Right ventricle myocardium superior (tissue), 1 donor: Measurements from ENCODE around the gene MAP10. TPM values are rescaled to one million over a fixed set of nuclear protein-coding genes. Genes with fewer than 3 reads are reported as not detected.
A peak's percentile ranks its signal among the peaks of the same experiment; 100 is the strongest.
"Not testable (repeated sequence)": the region's sequence is repeated elsewhere in the genome, so short reads cannot be mapped to it uniquely, and the experiment has no call there.

Experiments used
- ATAC-seq: fragments of 200-7000 bp; cut with Tn5 transposase; one replicate; pipeline ENCODE4 v1.9.1; 2020; ENCODE audit warnings: mild to moderate bottlenecking; ENCODE audit not compliant: poor library complexity
- DNase-seq: peaks from one replicate; pipeline ENCODE4 v3.0.0-alpha.2; 2020
- intact Hi-C: fragments of 100-400 bp; cut with DNase I; formaldehyde crosslinking; loops from one replicate; pipeline ENCODE4 v1.11.2; 2022
- long read RNA-seq: library from polyadenylated mRNA; unstranded; transcript quantifications from one replicate; pipeline ENCODE4 v2.0.0, GENCODE V29; 2021
- total RNA-seq: library from RNA; stranded (reverse); fragmentation: NEBNext Ultra II Directional; extraction: Animal tissue kit (Norgen Biotek cat#: 25700); gene quantifications from one replicate; pipeline ENCODE4 v1.2.1, GENCODE V29; 2021
- donor health status: DM: no; HTN: yes; CAD: no; lungs with severe emphysema.

The MAP10 gene, protein sequence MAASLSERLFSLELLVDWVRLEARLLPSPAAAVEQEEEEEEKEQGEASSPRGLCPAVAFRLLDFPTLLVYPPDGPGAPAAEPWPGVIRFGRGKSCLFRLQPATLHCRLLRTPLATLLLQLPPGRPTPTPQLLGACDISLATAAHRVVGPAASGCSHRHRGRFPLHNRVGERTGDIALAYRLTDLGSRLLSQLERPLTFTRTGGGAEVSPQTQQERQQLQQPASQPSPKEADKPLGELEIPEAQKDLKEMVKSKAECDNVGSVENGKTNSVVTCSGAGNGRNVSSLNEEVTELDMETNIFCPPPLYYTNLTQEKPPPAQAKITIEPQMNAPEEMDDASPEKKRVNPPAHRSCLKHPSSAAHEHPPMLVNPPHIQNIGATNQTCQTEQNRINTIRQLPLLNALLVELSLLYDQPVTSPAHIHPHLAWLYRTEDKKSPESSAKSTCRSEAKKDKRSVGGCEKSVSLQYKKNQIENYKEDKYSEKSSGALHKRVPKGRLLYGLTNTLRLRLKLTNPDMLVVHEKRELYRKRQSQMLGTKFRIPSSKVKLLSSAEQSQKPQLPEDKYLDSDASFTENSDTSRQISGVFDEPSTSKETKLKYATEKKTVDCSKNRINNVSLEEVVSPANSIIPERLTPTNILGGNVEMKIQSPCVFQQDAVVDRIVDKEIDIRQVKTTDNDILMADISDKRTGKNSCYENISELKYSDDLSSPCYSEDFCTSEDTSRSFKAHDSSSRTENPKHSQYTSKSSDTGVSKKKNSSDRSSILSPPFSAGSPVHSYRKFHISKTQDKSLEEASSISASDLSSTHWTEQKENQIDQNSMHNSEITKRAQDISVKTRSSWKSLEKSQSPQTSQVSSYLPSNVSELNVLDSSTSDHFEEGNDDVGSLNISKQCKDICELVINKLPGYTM
- 2.8 TPM for total RNA-seq
- long read RNA-seq, transcript MAP10-201 (1 exons, 3,516 nt) = major isoform, 7 of 7 reads
- long read RNA-seq, partial matches to known transcripts = 0 of 7 reads
- long read RNA-seq, other reads (novel, unspliced or antisense) = 0 of 7 reads

DNA sequence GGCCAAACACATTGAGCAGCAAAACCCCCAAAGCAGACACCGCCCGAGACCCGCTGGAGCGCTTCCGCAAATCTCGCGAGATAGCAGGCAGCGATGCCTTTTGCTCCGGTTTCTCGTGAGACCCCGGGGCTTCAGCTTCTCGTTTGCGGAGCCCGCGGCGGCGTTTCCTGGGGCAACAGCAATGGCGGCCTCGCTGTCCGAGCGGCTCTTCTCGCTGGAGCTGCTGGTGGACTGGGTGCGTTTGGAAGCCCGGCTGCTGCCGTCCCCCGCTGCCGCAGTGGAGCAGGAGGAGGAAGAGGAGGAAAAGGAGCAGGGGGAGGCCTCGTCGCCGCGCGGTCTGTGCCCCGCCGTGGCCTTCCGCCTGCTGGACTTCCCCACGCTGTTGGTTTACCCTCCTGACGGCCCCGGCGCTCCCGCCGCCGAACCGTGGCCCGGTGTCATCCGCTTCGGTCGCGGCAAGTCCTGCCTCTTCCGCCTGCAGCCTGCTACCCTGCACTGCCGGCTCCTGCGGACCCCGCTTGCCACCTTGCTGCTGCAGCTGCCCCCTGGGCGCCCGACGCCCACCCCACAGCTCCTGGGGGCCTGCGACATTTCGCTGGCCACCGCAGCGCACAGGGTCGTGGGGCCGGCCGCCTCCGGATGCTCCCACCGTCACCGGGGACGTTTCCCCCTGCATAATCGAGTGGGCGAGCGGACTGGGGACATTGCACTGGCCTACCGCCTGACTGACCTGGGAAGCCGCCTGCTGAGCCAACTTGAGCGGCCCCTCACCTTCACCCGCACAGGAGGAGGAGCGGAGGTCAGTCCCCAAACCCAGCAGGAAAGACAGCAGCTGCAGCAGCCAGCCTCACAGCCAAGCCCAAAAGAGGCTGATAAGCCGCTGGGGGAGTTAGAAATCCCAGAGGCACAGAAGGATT is at the start of gene MAP10:
Gene MAP10 (plus strand): TSS at position 148 of the 917 bp plus-strand sequence. CDS start 34 bp downstream, at position 182.
- DNase-seq (peak; percentile 87), ATAC-seq (peak; percentile 89)
- intact Hi-C loops = no loop called here

DNA sequence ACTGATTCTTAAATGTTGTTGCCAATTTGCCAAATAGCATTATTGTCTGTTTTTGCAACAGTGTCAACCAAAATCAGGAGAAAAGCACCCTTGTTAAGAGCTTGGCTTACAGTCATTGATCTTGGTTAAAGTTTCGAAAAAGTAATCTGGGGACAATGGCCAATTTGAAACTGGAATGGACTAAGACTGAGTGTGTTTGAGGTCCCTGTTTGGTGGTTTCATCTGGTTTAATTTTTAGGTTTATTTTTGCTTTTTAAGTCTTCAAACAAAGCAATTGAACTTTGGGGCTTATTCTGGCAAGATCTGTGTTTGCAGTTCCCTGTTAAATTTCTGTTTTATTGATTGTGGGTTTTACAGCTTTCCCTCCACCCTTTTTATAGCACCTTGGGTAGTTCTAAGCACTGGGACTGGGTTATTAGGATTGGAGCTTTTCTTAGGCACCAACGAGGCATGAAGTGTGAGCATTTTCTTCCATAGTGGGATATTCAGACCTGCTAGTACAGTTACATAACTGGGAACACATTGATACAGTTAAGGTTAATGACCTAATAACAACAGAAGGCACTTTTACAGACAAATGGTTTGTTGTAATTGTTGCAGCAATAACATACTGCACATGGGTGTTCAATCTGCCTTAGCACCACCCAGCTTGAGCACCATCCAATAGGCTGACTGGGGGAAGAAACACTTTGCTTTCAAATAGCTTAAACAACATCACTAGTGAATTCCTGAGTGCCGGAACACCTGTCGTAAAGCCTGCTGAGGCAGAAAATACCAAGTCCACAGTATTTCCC is 40.6 kb upstream of the MAP10 start:
- ATAC-seq (peak; percentile 62), DNase-seq (no peak)
- intact Hi-C loops = no loop called here

DNA sequence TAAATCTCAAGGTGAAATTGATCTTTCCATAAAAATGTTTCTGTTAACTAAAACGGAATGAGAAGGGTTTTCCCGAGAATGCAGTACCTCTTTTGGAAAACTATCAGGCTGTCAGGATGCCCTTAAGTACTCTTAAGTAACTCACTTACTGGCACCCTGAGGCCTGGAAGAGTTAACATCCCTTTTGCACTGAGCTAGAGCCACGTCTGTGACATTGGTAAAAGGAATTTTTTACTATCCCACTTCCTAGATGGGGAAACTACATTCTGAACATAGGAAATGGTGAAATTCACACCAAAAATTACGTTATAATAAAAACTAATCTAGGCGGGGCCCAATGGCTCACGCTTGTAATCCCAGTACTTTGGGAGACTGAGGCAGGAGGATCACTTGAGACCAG is 39.7 kb upstream of the MAP10 start:
- ATAC-seq (no peak), DNase-seq (no peak)
- intact Hi-C loops = no loop called here

DNA sequence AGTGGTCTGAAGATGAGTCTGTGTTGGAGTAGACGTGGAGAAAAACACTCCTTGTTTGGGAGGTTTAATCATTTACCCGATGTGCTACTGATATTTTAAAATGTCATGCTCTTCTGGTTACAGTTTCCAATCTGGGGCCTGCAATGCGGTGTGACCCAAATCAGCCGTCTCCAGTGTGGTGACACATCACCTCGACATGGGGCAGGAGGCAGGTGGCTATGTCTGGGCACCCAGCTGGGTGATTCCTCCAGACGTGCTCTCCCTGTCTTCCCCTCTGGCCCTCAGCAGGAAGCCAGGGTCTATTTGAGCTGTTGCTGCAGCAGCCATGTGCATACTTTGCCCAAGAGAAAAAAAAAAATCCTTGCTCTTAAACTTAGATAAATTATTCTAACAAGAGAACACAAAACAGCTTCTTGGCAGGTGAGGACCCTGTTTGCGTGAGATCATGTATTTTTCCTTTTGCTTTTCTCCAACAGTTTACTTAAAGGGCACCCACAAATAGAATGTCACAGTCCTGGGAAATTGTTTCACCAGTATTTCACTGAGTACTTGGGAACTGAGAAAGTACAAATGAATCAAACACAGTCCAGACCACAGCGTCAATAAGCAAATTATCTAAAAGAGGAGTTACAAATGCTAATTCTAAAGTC is 38.9 kb upstream of the MAP10 start:
- intact Hi-C loops = no loop called here
- ATAC-seq (no peak), DNase-seq (no peak)

DNA sequence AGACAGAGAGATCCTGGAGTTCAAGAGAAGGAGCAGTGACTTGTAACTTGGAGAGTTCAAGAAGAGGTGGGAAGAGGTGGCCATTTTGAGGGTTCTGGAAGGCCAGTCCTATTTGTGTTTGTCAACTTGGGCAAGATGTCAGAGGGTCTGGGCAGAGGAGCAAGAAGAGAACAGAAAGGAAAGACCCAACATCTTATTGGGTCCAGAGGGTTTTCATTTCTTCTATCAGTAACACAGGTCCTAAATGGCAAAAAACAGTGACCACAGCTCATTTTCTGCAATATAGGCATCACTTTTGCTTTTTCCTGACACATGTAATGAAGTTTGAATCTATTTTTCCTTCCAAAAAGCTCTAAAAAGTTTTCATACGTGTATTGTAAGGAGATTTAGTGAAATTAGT is 38.3 kb upstream of the MAP10 start:
- no peak for DNase-seq
- intact Hi-C loops = no loop called here
- ATAC-seq = no peak

DNA sequence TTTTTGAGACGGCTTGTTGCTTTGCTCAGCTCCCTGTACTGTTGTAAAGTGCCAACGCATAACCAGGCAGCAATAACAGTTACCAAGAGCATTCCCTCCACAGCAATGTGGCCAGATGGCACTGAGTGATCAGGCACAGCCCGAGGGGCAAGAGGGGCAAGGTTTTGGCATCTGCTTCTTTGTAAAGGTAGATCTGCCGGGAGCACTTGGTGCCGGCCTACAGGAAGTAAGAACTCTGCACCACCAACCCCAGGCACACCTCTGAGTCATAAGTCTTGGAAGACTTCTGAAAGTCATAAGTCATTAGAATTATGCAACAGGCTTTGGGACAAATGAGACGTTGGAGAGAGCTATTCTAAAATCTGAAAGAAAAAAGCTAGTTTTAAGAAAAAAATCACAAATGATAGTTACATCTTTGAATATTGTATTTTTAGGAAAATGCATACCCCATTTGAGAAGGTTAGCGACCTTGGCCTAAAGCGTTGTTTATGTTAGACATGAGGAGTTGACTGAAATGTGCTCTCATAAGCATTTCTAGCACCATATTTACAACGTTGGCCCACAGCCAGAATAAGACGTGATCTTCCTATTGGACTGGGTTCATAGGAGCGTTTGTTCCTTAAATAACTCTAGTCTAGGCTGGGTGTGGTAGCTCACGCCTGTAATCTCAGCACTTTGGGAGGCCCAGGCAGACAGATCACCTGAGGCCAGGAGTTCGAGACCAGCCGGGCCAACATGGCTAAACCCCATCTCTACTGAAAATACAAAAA is 37.7 kb upstream of the MAP10 start:
- DNase-seq (no peak), ATAC-seq (peak; percentile 92)
- intact Hi-C loops = no loop called here

DNA sequence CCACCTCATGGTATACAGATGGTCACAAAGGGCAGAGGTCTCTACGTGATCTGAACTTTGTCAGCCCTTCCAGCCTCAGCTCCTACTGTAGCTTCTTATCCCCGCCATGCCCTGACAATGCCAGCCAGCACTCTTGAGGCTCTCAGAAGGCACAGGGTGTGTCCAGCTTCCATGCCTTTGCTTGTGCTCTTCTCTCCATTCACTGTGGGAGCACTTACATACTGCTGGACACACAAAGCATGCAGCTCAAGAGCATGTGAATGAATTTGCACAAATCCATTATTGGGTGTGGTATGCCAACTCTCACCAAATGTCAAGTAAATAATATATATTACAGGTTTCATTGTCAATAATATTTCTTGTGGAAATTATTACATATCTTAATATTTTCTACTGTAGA is 36.4 kb upstream of the MAP10 start:
- ATAC-seq (no peak), DNase-seq (no peak)
- intact Hi-C loops = no loop called here

DNA sequence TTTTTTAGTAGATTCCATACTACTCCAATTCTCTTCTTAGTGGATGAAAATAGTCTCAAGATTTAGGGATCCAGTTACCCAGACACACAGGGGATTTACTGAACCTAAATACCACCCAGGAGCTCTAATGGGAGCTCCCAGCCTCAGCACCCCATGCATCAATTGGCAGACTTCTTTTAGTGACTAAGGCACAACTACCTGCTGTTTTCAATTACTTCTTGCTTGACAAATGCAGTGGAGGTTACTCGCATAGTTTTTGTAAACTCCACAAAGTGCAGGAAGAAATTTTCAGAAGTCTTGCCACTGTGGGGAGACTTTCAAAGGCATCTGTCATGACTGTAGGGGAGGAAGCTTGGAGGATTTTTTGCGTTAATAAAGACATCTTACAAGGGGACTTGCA is 35.5 kb upstream of the MAP10 start:
- intact Hi-C loops = no loop called here
- no peak for DNase-seq
- ATAC-seq = no peak

DNA sequence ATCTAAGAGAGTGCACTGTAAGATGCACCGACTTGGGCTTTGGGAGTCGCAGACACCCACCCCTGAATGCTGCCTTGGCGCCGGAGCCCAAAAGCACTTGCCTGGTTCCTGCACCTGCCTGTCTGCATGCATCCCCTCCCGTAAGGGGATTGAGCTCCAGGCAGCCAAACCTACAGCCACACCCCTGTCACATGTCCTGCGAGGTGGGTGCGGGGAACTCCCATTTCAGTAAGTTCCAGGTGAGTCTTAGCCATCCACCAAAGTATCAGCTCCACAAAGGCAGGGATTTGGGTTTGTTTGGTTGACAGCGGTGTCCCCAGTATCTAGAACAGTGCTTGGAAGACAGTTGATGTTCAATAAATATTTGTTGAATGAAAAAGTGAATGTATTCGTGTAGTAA is 31.5 kb upstream of the MAP10 start:
- intact Hi-C loops = no loop called here
- ATAC-seq (no peak), DNase-seq (no peak)

DNA sequence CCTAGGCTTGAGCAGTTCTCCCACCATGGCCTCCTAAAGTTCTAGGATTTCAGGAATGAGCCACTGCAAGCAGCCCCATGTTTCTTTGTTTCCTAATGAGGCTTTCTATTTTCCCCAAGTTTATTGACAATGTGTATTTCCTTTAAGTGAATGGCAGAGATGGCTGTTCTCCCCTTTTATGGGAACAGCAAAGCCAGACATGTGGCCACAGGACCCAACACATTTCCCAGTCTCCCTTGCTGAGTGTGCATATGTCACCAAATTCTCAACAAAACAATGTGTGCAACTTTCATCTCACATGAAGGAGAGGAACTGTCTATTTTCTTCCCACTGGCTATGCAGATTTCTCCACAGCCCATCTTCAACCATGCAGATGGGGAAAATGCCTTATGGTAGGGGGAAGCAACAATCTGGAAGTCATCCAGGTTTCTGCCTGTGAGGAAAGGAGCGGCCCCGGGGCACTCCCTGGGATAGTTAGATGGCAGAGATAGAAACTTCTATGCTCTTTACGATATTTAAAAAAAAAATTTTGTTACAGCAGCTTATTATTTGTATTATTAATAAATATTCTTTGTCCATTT is 28.6 kb upstream of the MAP10 start:
- no peak for ATAC-seq
- intact Hi-C loops = no loop called here
- no peak for DNase-seq

DNA sequence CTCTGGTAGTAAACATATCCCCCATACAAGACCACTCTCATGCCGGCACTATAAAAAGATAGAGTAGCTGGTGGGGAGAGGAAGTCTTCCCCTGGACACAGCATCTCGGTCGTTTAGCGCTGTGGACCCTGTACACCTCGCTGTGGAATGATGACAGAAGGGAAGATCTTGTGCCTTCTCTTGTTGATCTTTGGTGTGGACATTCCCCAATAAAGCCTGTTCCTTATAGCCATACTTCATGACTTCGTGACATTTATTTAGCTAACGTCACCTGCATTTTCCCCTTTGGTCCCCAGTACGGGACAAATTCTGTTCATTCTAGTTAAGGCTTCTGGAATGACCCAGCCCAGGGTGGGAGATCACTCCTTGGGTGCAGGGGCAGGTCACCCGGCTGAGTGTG is 24.9 kb upstream of the MAP10 start:
- intact Hi-C loops = no loop called here
- ATAC-seq (no peak), DNase-seq (no peak)

DNA sequence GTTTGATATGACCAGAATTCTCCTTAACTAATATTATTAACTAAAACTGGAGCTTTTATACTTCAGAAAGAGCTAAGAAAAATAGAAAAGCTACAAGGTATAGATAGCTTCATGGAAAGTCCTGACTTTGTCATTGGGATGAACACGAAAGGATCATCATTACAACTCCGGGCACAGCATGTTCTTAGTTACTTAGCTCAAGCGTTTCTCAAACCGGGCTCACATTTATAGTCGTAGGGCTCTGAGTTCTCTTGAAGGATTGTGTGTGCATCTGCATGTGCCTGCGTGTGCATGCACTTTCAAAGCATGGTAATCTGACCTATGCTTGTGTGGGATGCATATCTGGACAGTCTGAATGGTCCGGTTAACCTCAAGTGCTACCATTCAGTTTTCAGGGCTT is 20.4 kb upstream of the MAP10 start:
- intact Hi-C loops = no loop called here
- no peak for ATAC-seq
- DNase-seq = no peak

DNA sequence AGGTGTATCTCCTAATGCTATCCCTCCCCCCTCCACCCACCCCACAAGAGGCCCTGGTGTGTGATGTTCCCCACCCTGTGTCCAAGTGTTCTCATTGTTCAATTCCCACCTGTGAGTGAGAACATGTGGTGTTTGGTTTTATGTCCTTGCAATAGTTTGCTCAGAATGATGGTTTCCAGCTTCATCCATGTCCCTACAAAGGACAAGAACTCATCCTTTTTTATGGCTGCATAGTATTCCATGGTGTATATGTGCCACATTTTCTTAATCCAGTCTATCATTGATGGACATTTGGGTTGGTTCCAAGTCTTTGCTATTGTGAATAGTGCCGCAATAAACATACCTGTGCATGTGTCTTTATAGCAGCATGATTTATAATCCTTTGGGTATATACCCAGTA is 19.6 kb upstream of the MAP10 start:
- intact Hi-C loops, ATAC-seq, DNase-seq: not testable (repeated sequence)

DNA sequence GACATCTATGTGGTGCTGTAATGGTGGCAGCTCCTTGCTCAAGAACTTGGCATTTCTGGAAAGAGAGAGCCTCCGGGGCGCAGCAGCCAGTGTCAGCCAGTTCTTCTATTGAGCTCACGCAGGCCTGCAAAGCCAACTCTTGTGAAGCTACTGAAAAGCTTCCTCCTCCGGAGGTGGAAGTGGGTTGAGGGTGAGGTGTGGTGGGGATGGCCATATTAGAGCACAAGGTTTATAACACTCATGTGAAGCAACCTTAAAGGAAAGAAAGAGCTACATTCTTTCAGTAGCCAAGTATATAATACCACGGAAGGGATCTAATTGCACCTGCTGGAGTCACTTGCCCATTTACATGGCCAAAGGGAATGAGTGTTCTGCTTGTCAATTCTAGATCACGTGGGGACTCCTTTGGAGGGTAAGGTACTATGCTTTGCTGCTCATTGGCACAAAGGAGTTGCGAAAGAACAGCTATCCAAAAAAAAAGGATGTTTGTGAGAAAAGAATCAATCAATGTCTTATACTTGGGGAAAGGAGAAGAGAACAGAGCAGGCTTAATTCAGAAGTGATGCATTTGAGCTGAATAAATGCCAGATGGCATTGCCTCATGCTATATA is 18.3 kb upstream of the MAP10 start:
- intact Hi-C loops = no loop called here
- ATAC-seq (no peak), DNase-seq (no peak)

DNA sequence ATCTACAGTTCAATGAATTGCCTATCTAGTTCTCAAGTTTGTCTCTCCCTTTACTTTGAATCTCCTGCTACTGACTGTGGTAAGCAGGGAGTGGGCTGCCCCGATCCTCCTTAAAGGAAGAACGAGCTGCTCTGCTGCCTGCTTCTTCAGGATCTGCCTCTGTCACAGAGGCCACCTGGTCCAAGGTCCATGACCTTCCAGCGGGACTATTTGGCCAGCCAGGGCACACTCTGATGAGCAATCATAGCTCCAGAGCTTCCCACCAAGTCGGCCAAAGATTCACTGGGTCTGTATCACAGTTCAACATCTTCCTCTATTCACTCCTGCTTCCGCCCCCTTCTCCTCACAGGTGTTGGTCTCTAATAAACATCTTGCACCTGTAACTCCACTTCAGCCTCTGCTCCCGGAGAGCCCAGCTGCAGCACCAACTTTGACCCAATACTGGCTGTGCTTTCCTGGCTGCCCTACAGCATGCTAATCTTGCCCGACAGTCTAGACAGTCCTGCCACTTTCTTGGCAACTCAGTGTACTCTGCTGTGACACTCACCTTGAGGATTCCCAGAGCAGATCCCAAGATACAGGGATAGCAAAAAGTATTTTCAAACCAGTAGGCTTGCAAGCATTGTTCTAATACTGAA is 16.9 kb upstream of the MAP10 start:
- no peak for DNase-seq
- ATAC-seq = peak; percentile 89
- intact Hi-C loops = no loop called here

DNA sequence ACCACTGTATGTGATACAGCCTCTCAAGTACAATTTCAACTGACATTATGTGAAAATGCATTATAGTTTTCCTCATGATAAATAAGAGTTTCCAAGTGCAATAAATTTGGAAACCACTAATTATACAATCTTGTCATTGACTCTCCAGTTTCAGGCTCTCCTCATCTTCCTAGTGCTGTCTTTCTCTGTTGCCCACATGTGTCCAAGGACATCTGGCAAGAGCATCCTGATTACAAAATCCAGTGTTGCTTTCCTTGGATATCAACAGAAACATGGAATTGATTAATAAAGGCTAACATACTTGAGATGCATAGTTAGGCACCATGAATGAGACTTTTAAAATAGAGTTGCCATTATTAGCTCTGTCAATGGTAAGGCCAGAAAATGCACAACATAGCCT is 15.6 kb upstream of the MAP10 start:
- ATAC-seq (no peak), DNase-seq (no peak)
- intact Hi-C loops = no loop called here
